Testis (tissue), 2 donors: ENCODE measurements around the gene SLC22A23.
"Not testable (repeated sequence)": the region's sequence is repeated elsewhere in the genome, so short reads cannot be mapped to it uniquely, and the experiment has no call there.

Experiments used
- CTCF ChIP-seq, 3 experiments: fragments of 450-650 bp in 2 of 3; fragments of 200-600 bp in 1 of 3; sonication (generic) in 1 of 3; IDR thresholded peaks; one replicate each; pipeline ENCODE4 v1.5.1; 2016 to 2019; ENCODE audit warnings: antibody characterized with exemption in 3 of 3, mild to moderate bottlenecking in 2 of 3, moderate library complexity in 1 of 3
- POLR2A ChIP-seq: fragments of 450-650 bp; IDR thresholded peaks from one replicate; pipeline ENCODE4 v1.6.1; 2017; ENCODE audit warnings: antibody characterized with exemption, mild to moderate bottlenecking, moderate library complexity

- TF ChIP-seq CTCF (IDR thresholded peaks at IDR 0.05); POLR2A: not testable (repeated sequence)
These were observed 71.7 kb downstream of the SLC22A23 start for GRCh38 chr6:3385181-3385580.
